Keratinocyte (primary cell): ENCODE measurements around the gene FAM240B. TPM values are rescaled to one million over a fixed set of nuclear protein-coding genes. Genes with fewer than 3 reads are reported as not detected.

Experiments
- DNase-seq: peaks from one replicate; pipeline ENCODE4 v3.0.0-alpha.2; 2011; ENCODE audit warnings: low read depth, missing footprints, low spot score
- FAIRE-seq: peaks from 2 replicates; lab custom pipeline; 2011; peaks lifted over from hg19 to GRCh38; lab: Jason Lieb, UNC
- H2AFZ ChIP-seq: 2 replicates; pipeline ENCODE4 v1.6.0; 2012; ENCODE audit warnings: low read length, control low read depth, inconsistent platforms; ENCODE audit not compliant: control insufficient read depth
- H3K27ac ChIP-seq: 2 replicates; pipeline ENCODE4 v1.5.1; 2011; ENCODE audit warnings: low read length; ENCODE audit not compliant: control insufficient read depth, insufficient read depth
- H3K27me3 ChIP-seq: 3 replicates; pipeline ENCODE4 v1.6.0; 2011; ENCODE audit warnings: low read length; ENCODE audit not compliant: control insufficient read depth, insufficient read depth; ENCODE audit errors: extremely low read depth
- H3K36me3 ChIP-seq, 2 experiments: 2 replicates in 1 of 2; 3 replicates in 1 of 2; pipeline ENCODE4 v1.5.1; 2011; ENCODE audit warnings: low read length in 2 of 2, mild to moderate bottlenecking in 1 of 2; ENCODE audit not compliant: control insufficient read depth in 2 of 2, insufficient read depth in 2 of 2; ENCODE audit errors: extremely low read depth in 1 of 2
- H3K4me1 ChIP-seq: 3 replicates; pipeline ENCODE4 v1.5.1; 2011; ENCODE audit warnings: low read length; ENCODE audit not compliant: control insufficient read depth, insufficient read depth; ENCODE audit errors: extremely low read depth
- H3K4me2 ChIP-seq: 3 replicates; pipeline ENCODE4 v1.6.0; 2011; ENCODE audit warnings: low read depth, low read length; ENCODE audit not compliant: control insufficient read depth, insufficient read depth; ENCODE audit errors: extremely low read depth
- H3K4me3 ChIP-seq, 3 experiments: fragments of 200-600 bp in 1 of 3; sonication (generic) in 1 of 3; 2 replicates in 2 of 3; 3 replicates in 1 of 3; pipeline ENCODE4 v1.5.1; 2011 to 2016; ENCODE audit warnings: low read length in 3 of 3, mild to moderate bottlenecking in 3 of 3, control low read depth in 2 of 3, inconsistent platforms in 1 of 3, low read depth in 1 of 3, mixed read lengths in 1 of 3, mixed run types in 1 of 3, moderate library complexity in 1 of 3; ENCODE audit not compliant: control insufficient read depth in 2 of 3, insufficient read depth in 2 of 3; ENCODE audit errors: extremely low read depth in 1 of 3
- H3K79me2 ChIP-seq: 2 replicates; pipeline ENCODE4 v1.6.0; 2012; ENCODE audit warnings: low read length; ENCODE audit not compliant: control insufficient read depth, insufficient read depth
- H3K9ac ChIP-seq: 3 replicates; pipeline ENCODE4 v1.6.0; 2011; ENCODE audit warnings: low read length; ENCODE audit not compliant: control insufficient read depth, insufficient read depth; ENCODE audit errors: extremely low read depth
- H3K9me1 ChIP-seq: 3 replicates; pipeline ENCODE4 v1.6.0; 2011; ENCODE audit warnings: low read length; ENCODE audit not compliant: control insufficient read depth, insufficient read depth; ENCODE audit errors: extremely low read depth
- H3K9me3 ChIP-seq: 2 replicates; pipeline ENCODE4 v1.5.1; 2012; ENCODE audit warnings: low read depth, low read length; ENCODE audit not compliant: control insufficient read depth
- H4K20me1 ChIP-seq: 3 replicates; pipeline ENCODE4 v1.6.0; 2011; ENCODE audit warnings: low read length; ENCODE audit not compliant: control insufficient read depth, insufficient read depth; ENCODE audit errors: extremely low read depth
- CTCF ChIP-seq, 3 experiments: IDR thresholded peaks in 1 of 3; conservative IDR thresholded peaks in 1 of 3; optimal IDR thresholded peaks in 1 of 3; 2 replicates in 2 of 3; 3 replicates in 1 of 3; pipeline versions ENCODE3 to v1.5.1; 2011; ENCODE audit warnings: low read length in 3 of 3, mild to moderate bottlenecking in 3 of 3, moderate library complexity in 2 of 3, control low read depth in 1 of 3, inconsistent platforms in 1 of 3; ENCODE audit not compliant: insufficient read depth in 2 of 3; ENCODE audit errors: extremely low read depth in 1 of 3
- EZH2 ChIP-seq: IDR thresholded peaks from one replicate; pipeline ENCODE4 v1.6.1; 2012; ENCODE audit warnings: inconsistent platforms, mild to moderate bottlenecking, low read length, moderate library complexity
- dilution Hi-C: fragments of 300-500 bp; cut with MboI; formaldehyde crosslinking; loops from one replicate; pipeline ENCODE4 v1.7.0; 2020; ENCODE audit warnings: low sequenced_read_pairs; ENCODE audit not compliant: extremely low pct_ligation_motif_present
- polyA plus RNA-seq, 5 experiments: library from polyadenylated mRNA; depleted of rRNA in 3 of 5; stranded (reverse) in 3 of 5; stranded (forward) in 1 of 5; unstranded in 1 of 5; fragments of >200 nt; gene quantifications; 1 replicate in 1 of 5; 2 replicates in 3 of 5; 3 replicates in 1 of 5; pipeline versions ENCODE4 v1.2.1 to v1.2.3, GENCODE V29; 2011 to 2012; ENCODE audit warnings: missing spikeins in 2 of 5, low read depth in 1 of 5, low replicate concordance in 1 of 5

The FAM240B gene
- polyA plus RNA-seq, 1 donor (not counting 4 experiments of a cell fraction or from before 2014, with no cell fraction given), result not detected

GRCh38 chr9:38696999-38697398 lies 22.9 kb downstream of the FAM240B start:
- no peak overlapping the region for H3K4me3 ChIP-seq
- H2AFZ ChIP-seq, result no peak overlapping the region
- peaks cover 4% of the 10 kb centered on the region for H3K4me1 ChIP-seq
- no peaks in the 10 kb centered on the region for H3K9me3 ChIP-seq
- no peak for TF ChIP-seq EZH2
- no peak for TF ChIP-seq CTCF (optimal IDR thresholded peaks at IDR 0.05 in 1 of 3, IDR thresholded peaks at IDR 0.05 in 1 of 3, conservative IDR thresholded peaks at IDR 0.05 in 1 of 3; ENCODE audit: extremely low read depth in 1 of 3, insufficient read depth in 2 of 3, low read length in 3 of 3)
- no peak overlapping the region for H3K27ac ChIP-seq
- dilution Hi-C loops, result loop anchor here (10.0 kb wide), 1 partner anchor 242 kb away; no protein-coding TSS in a partner anchor
- no peak for FAIRE-seq
- H3K36me3 ChIP-seq, result no peaks in the 10 kb centered on the region
- H3K9ac ChIP-seq, result no peak overlapping the region
- no peaks in the 10 kb centered on the region for H4K20me1 ChIP-seq
- no peak overlapping the region for H3K4me2 ChIP-seq
- peaks cover 3% of the 10 kb centered on the region for H3K27me3 ChIP-seq
- H3K9me1 ChIP-seq, result no peaks in the 10 kb centered on the region
- H3K79me2 ChIP-seq, result no peaks in the 10 kb centered on the region
- DNase-seq, result no peak

- H3K4me1 ChIP-seq, result no peaks in the 10 kb centered on the region
- H4K20me1 ChIP-seq, result no peaks in the 10 kb centered on the region
- H2AFZ ChIP-seq, result no peak overlapping the region
- TF ChIP-seq CTCF (optimal IDR thresholded peaks at IDR 0.05 in 1 of 3, IDR thresholded peaks at IDR 0.05 in 1 of 3, conservative IDR thresholded peaks at IDR 0.05 in 1 of 3; ENCODE audit: extremely low read depth in 1 of 3, insufficient read depth in 2 of 3, low read length in 3 of 3) (no peak), EZH2 (no peak)
- FAIRE-seq (no peak), DNase-seq (no peak)
- no peak overlapping the region for H3K27ac ChIP-seq
- dilution Hi-C loops, result loop anchor here (10.0 kb wide), 1 partner anchor 240 kb away; no protein-coding TSS in a partner anchor
- no peaks in the 10 kb centered on the region for H3K9me3 ChIP-seq
- H3K9ac ChIP-seq, result no peak overlapping the region
- H3K27me3 ChIP-seq, result peaks cover 3% of the 10 kb centered on the region
- H3K4me3 ChIP-seq, result no peak overlapping the region
- H3K79me2 ChIP-seq, result no peaks in the 10 kb centered on the region
- no peaks in the 10 kb centered on the region for H3K9me1 ChIP-seq
- no peaks in the 10 kb centered on the region for H3K36me3 ChIP-seq
- H3K4me2 ChIP-seq, result no peak overlapping the region
These were observed 25.3 kb downstream of the FAM240B start for GRCh38 chr9:38694676-38695075.
